Mucosa of rectum (tissue), 2 donors: ENCODE results near the gene MYBBP1A.

Experiments used
- H3K27ac ChIP-seq, 2 donors: one replicate each; pipeline ENCODE4 v1.7.0; 2013; ENCODE audit warnings: inconsistent platforms in 2 of 2, low read depth in 2 of 2, low read length in 2 of 2
- H3K27me3 ChIP-seq, 2 donors: one replicate each; pipeline ENCODE4 v1.7.0; 2013; ENCODE audit warnings: low read length in 2 of 2; ENCODE audit not compliant: control insufficient read depth in 2 of 2, insufficient read depth in 2 of 2
- H3K36me3 ChIP-seq, 2 donors: one replicate each; pipeline ENCODE4 v1.7.0; 2013; ENCODE audit warnings: low read length in 2 of 2; ENCODE audit not compliant: control insufficient read depth in 2 of 2, insufficient read depth in 2 of 2
- H3K4me1 ChIP-seq, 2 donors: one replicate each; pipeline ENCODE4 v1.7.0; 2013; ENCODE audit warnings: low read length in 2 of 2, mild to moderate bottlenecking in 1 of 2; ENCODE audit not compliant: control insufficient read depth in 2 of 2, insufficient read depth in 2 of 2
- H3K4me3 ChIP-seq, 2 donors: one replicate each; pipeline ENCODE4 v1.7.0; 2013; ENCODE audit warnings: low read length in 2 of 2
- H3K9ac ChIP-seq, 2 donors: one replicate each; pipeline ENCODE4 v1.7.0; 2013; ENCODE audit warnings: low read length in 2 of 2, low read depth in 1 of 2, mild to moderate bottlenecking in 1 of 2
- H3K9me3 ChIP-seq, 2 donors: one replicate each; pipeline ENCODE4 v1.7.0; 2013; ENCODE audit warnings: low read length in 2 of 2; ENCODE audit not compliant: control insufficient read depth in 2 of 2
- donor health status: healthy.
- donor health status: Normal muscosa, but diverticular disease.

MYBBP1A gene

DNA sequence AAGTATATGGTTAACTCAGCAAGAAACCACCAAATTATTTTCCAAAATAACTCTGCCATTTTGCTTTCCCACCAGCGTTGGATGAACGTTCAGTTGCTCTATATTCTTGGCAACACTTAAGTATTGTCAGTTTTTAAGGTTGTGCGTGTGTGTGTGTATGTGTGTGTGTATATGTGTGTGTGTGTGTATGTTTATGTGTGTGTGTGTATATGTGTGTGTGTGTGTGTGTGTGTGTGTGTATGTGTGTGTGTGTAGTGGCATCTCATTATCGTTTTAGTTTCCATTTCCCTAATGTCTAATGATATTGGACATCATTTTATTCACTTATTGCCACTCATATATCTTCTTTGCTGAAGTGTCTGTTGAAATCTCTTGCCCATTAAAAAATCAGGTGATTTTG is 17.9 kb upstream of the MYBBP1A start:
- H3K4me1 ChIP-seq: no peaks in the 10 kb centered on the region
- H3K9ac ChIP-seq: no peak overlapping the region
- H3K9me3 ChIP-seq: no peaks in the 10 kb centered on the region
- H3K27ac ChIP-seq: no peak overlapping the region
- H3K4me3 ChIP-seq: no peak overlapping the region
- no peaks in the 10 kb centered on the region for H3K36me3 ChIP-seq
- H3K27me3 ChIP-seq: no peaks in the 10 kb centered on the region

DNA sequence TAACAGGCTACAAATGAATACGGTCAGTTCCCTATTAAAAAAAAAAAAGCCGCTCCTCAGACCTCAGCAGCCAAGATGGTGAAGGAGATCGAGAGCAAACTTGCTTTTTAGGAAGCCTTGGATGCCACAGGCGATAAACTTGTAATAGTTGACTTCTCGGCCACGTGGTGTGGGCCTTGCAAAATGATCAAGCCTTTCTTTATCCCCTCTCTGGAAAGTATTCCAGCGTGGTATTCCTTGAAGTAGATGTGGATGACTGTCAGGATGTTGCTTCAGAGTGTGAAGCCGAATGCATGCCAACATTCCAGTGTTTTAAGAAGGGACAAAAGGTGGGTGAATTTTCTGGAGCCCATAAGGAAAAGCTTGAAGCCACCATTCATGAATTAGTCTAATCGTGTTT is 16.9 kb upstream of the MYBBP1A start:
- Histone ChIP-seq H3K9me3 (no peaks in the 10 kb centered on the region), H3K4me1 (no peaks in the 10 kb centered on the region), H3K36me3 (no peaks in the 10 kb centered on the region), H3K9ac (no peak overlapping the region), H3K27ac (no peak overlapping the region), H3K4me3 (no peak overlapping the region), H3K27me3 (no peaks in the 10 kb centered on the region)

DNA sequence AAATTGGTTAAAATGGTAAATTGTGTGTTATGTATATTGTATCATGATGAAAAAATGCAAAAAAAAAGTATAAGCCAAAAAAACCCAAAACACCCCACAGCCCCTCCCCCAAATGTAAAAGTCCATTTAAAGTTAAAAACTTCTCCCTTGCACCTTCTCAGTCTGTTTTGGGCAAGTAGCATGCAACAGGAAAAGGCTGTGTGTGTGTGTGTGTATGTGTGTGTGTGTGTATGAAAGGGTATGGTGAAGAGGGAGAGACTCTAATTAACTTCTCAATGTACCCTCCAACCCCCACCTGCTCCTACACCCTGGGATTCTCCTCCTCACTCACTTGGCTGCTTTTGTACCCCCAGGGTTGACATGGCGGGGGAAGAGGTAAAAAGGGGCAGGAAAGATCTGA is 14.4 kb upstream of the MYBBP1A start:
- H3K9me3 ChIP-seq: no peaks in the 10 kb centered on the region
- no peak overlapping the region for H3K27ac ChIP-seq
- H3K27me3 ChIP-seq: no peaks in the 10 kb centered on the region
- H3K9ac ChIP-seq: no peak overlapping the region
- no peak overlapping the region for H3K4me3 ChIP-seq
- H3K36me3 ChIP-seq: no peaks in the 10 kb centered on the region
- peaks cover 3 to 6% of the 10 kb centered on the region in 2 donors for H3K4me1 ChIP-seq

DNA sequence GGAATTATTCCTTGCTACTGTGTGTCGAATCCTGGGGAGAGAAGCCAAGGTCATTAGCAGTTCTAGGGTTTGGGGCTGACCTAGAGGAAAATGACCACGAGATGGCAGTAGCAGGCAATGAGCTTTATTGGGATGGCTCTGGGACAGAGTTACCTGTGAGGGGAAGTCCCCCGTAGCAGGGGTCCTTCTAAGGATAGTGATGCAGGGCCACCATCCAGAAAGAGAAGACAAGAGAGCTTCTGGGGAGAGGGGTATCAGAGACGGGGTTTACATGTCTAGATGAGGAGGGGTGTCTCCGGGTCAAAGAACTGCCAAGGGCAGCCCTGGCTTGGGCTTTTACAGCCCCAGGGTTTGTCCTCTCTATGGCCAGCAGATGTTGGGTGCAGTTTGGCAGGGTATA is 11.6 kb upstream of the MYBBP1A start:
- Histone ChIP-seq H3K27me3 (no peaks in the 10 kb centered on the region), H3K36me3 (no peaks in the 10 kb centered on the region), H3K4me1 (peaks cover 12 to 17% of the 10 kb centered on the region in 2 donors), H3K27ac (no peak overlapping the region), H3K9me3 (no peaks in the 10 kb centered on the region), H3K9ac (no peak overlapping the region), H3K4me3 (no peak overlapping the region)

DNA sequence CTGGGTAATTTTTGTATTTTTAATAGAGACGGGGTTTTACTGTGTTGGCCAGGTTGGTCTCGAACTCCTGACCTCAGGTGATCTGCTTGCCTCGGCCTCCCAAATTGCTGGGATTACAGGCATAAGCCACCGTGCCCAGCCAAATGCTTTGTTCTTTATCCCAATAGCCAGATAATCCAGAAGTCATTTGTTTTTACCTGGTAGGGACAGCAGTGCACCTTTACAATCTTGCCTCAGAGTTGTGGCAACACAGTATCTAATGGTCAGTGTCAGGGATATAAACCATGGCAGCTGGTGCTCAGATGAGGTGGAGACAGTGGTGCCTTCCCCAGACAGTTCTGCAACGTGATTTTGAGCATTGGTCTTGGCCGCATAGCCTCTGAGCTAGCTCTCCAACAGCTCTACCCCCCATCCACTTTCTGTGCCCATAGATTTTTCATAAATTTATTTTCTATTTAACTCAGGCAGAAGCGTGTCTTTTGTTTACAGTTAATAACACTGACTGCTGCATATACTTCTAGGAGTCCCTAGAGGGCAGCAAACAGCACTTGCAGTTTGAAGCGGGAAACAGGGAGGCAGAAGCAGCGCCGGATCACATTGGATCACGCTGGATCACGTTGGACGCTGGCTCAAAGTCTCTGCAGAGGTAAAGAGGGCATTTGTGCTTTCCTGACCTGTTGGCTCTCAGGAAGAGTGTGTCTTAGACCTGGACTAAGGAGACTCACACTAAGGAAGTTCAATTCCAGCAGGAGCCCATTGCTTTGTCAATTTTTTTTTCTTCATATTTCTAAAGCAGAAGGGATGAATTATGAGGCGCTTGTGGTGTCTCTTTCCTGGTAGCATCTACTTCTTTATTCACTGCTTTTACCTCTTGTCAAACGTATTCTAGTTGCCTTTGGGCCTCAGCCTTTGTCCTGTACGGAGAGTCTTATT is 10.3 kb upstream of the MYBBP1A start:
- H3K27ac ChIP-seq: peak overlapping the region in 1 of 2 donors; percentile 23
- peaks cover 23 to 29% of the 10 kb centered on the region in 2 donors for H3K4me1 ChIP-seq
- no peaks in the 10 kb centered on the region for H3K9me3 ChIP-seq
- no peaks in the 10 kb centered on the region for H3K27me3 ChIP-seq
- H3K36me3 ChIP-seq: no peaks in the 10 kb centered on the region
- H3K9ac ChIP-seq: peak overlapping the region in 1 of 2 donors; percentile 52
- H3K4me3 ChIP-seq: peak overlapping the region in 1 of 2 donors; percentile 50

DNA sequence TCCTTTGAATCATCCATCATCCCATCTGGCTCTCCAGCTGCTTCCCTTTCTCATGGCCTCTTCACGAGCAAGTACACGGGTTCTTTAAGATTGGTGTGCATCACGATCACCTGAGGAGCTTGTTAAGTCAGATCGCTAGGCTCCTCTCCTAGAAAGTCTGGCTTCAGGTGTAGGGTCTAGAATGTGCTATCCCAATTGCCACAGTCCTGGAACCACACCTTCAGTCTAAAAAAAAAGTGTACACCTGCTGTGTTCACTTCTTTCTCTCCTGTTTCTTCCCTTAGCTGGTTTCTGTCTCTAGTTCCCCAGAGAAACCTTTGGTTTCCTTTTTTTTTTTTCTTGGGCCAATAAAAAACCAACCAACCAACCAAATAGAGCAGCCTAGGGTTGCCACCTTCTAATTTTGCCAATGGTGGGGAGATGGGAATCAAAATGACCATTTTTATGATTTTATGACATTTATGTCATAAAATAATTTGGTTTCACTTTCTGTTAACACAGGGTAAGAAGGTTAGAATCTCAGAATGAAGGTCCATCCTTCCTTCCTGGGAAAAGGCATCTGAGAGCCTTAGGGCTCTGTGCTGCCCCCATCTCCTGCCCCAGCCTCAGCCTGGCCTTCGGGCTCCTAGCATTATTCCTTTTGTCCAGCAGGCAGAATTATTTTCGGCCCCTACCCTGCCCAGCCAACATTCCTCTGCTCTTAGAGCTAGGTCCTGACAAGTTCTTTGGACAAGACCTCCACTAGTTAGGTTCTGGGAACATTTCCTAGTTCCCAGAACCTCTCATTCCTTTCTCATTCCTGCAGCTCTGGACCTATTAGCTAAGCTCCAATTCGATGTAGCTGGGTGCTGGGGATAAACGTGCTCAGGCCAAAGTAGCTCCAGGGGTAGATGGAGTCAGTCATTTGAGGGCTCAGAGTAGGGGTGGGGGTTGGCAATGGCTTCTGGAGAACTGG is 7.1 kb upstream of the MYBBP1A start:
- Histone ChIP-seq H3K9me3 (no peaks in the 10 kb centered on the region), H3K4me1 (peaks cover 33 to 37% of the 10 kb centered on the region in 2 donors), H3K4me3 (peak overlapping the region; percentile 33 to 39), H3K27ac (peak overlapping the region; percentile 88 to 90), H3K36me3 (peaks cover 4 to 6% of the 10 kb centered on the region in 2 donors), H3K9ac (peak overlapping the region; percentile 5 to 54), H3K27me3 (no peaks in the 10 kb centered on the region)

DNA sequence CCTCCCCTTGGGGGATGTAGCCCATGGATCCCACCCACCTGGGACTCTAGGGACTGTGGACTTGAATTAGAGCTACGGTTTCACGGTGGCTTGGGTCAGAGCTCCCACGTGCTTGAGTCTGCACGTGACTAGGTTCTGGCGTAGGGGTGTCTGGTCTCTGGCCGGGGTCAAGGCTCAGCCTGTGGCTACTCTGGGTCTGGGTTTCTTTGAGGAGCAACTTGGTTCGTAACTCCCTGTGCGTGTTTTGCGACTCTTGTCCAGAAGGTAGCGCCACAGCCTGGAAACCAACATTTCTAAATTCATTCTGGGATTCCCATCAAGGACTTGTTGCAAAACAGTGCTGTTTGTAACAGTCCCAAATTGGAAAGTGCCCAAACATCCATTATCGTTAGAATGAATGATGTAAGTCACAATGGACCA is 5.7 kb upstream of the MYBBP1A start:
- Histone ChIP-seq H3K9me3 (no peaks in the 10 kb centered on the region), H3K9ac (peak overlapping the region; percentile 36 to 90), H3K27ac (peak overlapping the region; percentile 88 to 90), H3K4me3 (peak overlapping the region; percentile 80 to 82), H3K27me3 (no peaks in the 10 kb centered on the region), H3K36me3 (peaks cover 4 to 6% of the 10 kb centered on the region in 2 donors), H3K4me1 (peaks cover 40% of the 10 kb centered on the region in 2 donors)

DNA sequence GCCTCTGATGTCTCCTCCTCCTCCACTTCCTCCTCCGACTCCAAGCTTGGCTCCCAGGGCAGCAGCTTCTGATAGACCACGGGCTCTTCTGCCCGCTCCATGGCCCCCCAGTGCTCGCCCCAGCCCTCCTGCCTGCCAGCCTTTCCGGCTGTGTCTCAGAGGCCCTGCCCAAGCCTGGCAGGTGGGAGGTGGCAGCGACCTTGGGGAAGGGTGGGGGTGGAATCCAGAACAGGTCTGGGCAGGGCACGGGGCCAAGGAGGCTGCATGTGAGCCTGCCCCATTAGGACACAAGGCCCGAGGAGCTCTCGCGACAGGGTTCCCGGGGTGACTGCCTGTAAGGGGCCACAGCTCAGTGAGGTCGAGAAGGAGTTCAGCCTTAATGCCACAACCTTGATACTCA is 5.2 kb upstream of the MYBBP1A start, which contains the start of gene GGT6:
Gene GGT6 (minus strand): TSS at position 157 of the 400 bp plus-strand sequence. CDS start 56 bp downstream, at position 101.
- no peaks in the 10 kb centered on the region for H3K27me3 ChIP-seq
- no peaks in the 10 kb centered on the region for H3K9me3 ChIP-seq
- peaks cover 39 to 40% of the 10 kb centered on the region in 2 donors for H3K4me1 ChIP-seq
- peaks cover 4 to 6% of the 10 kb centered on the region in 2 donors for H3K36me3 ChIP-seq
- peak within 1 kb of the TSS; percentile 80 to 82 for H3K4me3 ChIP-seq
- H3K9ac ChIP-seq: peak within 1 kb of the TSS; percentile 85 to 90
- H3K27ac ChIP-seq: peak within 1 kb of the TSS; percentile 88 to 90

DNA sequence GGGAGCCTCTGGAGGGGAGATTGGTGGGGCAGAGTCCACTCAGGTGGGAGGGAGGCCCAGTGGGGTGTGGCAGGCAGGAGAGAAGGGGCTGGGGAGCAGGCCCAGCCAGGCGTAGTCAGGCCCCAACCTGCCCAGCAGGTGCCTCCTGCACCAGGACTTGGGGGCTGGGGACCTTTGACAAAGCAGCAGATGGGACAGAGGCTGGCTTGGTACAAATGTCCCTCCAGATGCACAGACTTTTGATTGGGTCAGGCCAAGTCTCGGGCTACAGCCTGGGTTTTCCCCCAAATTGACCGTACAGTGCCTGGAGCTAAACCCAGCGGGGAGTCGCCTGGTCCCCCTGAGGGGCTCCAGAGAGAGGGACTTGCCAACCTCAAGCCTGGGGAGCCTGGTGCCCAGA is 4.8 kb upstream of the MYBBP1A start:
- Histone ChIP-seq H3K9ac (peak overlapping the region; percentile 85 to 90), H3K4me1 (peaks cover 39 to 41% of the 10 kb centered on the region in 2 donors), H3K9me3 (no peaks in the 10 kb centered on the region), H3K36me3 (peaks cover 4 to 6% of the 10 kb centered on the region in 2 donors), H3K4me3 (peak overlapping the region; percentile 80 to 82), H3K27ac (peak overlapping the region; percentile 88 to 90), H3K27me3 (no peaks in the 10 kb centered on the region)
